Mesodermal cell (in vitro differentiated cells): ENCODE data around the gene BIRC6.
"Not testable (repeated sequence)": the region's sequence is repeated elsewhere in the genome, so short reads cannot be mapped to it uniquely, and the experiment has no call there.

Source experiments
- H3K27ac ChIP-seq: 2 replicates; pipeline ENCODE4 v1.7.0; 2013; ENCODE audit warnings: mild to moderate bottlenecking, low read depth, low read length, moderate library complexity; ENCODE audit not compliant: severe bottlenecking
- H3K36me3 ChIP-seq: 2 replicates; pipeline ENCODE4 v1.7.1; 2013; ENCODE audit warnings: mild to moderate bottlenecking, low read length, moderate library complexity; ENCODE audit not compliant: control insufficient read depth, insufficient read depth
- H3K4me1 ChIP-seq: one replicate; pipeline ENCODE4 v1.7.1; 2013; ENCODE audit warnings: mild to moderate bottlenecking, low read length; ENCODE audit not compliant: insufficient read depth, control insufficient read depth, poor library complexity, severe bottlenecking
- H3K4me3 ChIP-seq: 2 replicates; pipeline ENCODE4 v1.7.0; 2013; ENCODE audit warnings: low read length, control low read depth, mild to moderate bottlenecking; ENCODE audit not compliant: insufficient read depth, poor library complexity, severe bottlenecking; ENCODE audit errors: extremely low read depth
- H3K9me3 ChIP-seq: 2 replicates; pipeline ENCODE4 v1.7.1; 2013; ENCODE audit warnings: mild to moderate bottlenecking, low read length, moderate library complexity; ENCODE audit not compliant: control insufficient read depth
- WGBS, 2 experiments: methylation state at CpG; one replicate each; pipeline ENCODE4 v1.1.5; 2013; ENCODE audit warnings: missing lambda C conversion rate in 2 of 2; ENCODE audit not compliant: insufficient coverage in 2 of 2; 5-methylcytosine and 5-hydroxymethylcytosine counted together

BIRC6 gene

GRCh38 chr2:32452338-32453064, 95.7 kb downstream of the BIRC6 start:
- no peak overlapping the region for H3K4me3 ChIP-seq
- no peak overlapping the region for H3K27ac ChIP-seq
- no peaks in the 10 kb centered on the region for H3K9me3 ChIP-seq
- no peaks in the 10 kb centered on the region for H3K4me1 ChIP-seq
- H3K36me3 ChIP-seq = peaks cover 23% of the 10 kb centered on the region
- WGBS, 2 experiments = no CpG with 5 or more reads among the region's 2 CpGs

- H3K4me1 ChIP-seq = no peaks in the 10 kb centered on the region
- no peaks in the 10 kb centered on the region for H3K9me3 ChIP-seq
- peaks cover 23% of the 10 kb centered on the region for H3K36me3 ChIP-seq
- no peak overlapping the region for H3K27ac ChIP-seq
- no peak overlapping the region for H3K4me3 ChIP-seq
- 100% methylated on average over 2 of the region's 3 CpGs; no CpG with 5 or more reads in 1 of the 2 experiments for WGBS, 2 experiments
Measured at GRCh38 chr2:32453242-32454062, 96.6 kb downstream of the BIRC6 start.

DNA sequence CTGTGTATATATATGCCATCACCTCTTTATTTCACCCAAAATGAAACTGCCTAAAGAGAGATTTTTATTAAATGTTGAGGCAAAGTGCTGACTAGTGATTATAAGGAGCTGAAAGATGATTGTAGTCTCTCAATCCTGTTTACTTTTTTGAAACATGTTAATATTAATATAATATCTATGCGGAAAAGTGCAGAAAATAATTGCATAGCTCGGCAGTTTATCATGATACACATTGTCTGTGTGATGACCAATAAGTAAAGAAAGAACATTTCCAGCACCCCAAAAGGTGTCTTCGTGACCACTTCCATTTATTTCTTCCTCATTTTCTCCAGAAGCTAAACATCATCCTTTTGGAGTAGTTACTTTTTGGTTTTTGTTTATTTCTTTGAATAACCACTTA, 99.0 kb downstream of the BIRC6 start:
- Histone ChIP-seq H3K9me3 (no peaks in the 10 kb centered on the region), H3K4me3 (no peak overlapping the region), H3K27ac (no peak overlapping the region), H3K4me1 (no peaks in the 10 kb centered on the region), H3K36me3 (peaks cover 11% of the 10 kb centered on the region)
- no CpG with 5 or more reads among the region's 3 CpGs for WGBS, 2 experiments

DNA sequence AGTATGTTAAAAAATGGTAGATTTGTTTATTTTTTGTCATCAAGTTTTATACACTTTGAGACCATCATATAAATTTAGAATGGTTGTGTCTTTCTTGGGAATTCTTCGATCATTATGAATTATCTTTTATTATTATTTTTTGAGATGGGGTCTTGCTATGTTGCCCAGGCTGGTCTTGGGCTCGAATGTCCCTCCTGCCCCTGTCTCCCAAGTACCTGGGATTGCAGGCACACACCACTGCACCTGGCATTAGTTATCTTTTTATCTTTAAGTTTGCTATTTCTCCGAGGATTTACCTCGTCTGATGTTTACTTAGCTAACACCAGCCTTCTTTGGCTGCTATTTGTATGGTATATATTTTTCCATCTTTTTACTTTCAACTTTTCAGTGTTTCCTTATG, 100.0 kb downstream of the BIRC6 start:
- WGBS, 2 experiments = no CpG with 5 or more reads among the region's 4 CpGs
- no peaks in the 10 kb centered on the region for H3K4me1 ChIP-seq

GRCh38 chr2:32457814-32458213, 101.0 kb downstream of the BIRC6 start:
- no peak overlapping the region for H3K27ac ChIP-seq
- H3K4me1 ChIP-seq = no peaks in the 10 kb centered on the region
- no peak overlapping the region for H3K4me3 ChIP-seq
- peaks cover 11% of the 10 kb centered on the region for H3K36me3 ChIP-seq
- no peaks in the 10 kb centered on the region for H3K9me3 ChIP-seq
- 100% methylated on average over 1 of the region's 1 CpG; no CpG with 5 or more reads in 1 of the 2 experiments for WGBS, 2 experiments

More for the DNA sequence above, 100.0 kb downstream of the BIRC6 start:
- no peak overlapping the region for H3K4me3 ChIP-seq
- H3K36me3 ChIP-seq = peaks cover 5% of the 10 kb centered on the region
- no peaks in the 10 kb centered on the region for H3K9me3 ChIP-seq
- H3K27ac ChIP-seq = no peak overlapping the region

DNA sequence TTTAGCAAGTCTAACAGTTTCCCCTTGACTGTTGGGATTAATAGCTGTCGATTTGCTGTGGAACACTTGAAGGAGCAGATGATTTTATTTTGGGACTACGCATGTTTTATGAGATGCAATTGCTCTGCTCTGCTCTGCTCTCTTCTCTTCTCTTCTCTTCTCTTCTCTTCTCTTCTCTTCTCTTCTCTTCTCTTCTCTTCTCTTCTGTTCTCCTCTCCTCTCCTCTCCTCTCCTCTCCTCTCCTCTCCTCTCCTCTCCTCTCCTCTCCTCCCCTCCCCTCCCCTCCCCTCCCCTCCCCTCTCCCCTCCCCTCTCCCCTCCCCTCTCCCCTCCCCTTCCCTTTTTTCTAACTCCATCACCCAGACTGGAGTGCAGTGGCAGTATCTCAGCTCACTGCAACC, 104.0 kb downstream of the BIRC6 start:
- WGBS, 2 experiments = no CpG with 5 or more reads among the region's 2 CpGs
- H3K27ac ChIP-seq, H3K4me1 ChIP-seq, H3K9me3 ChIP-seq, H3K4me3 ChIP-seq: not testable (repeated sequence)
- peaks cover 29% of the 10 kb centered on the region for H3K36me3 ChIP-seq

DNA sequence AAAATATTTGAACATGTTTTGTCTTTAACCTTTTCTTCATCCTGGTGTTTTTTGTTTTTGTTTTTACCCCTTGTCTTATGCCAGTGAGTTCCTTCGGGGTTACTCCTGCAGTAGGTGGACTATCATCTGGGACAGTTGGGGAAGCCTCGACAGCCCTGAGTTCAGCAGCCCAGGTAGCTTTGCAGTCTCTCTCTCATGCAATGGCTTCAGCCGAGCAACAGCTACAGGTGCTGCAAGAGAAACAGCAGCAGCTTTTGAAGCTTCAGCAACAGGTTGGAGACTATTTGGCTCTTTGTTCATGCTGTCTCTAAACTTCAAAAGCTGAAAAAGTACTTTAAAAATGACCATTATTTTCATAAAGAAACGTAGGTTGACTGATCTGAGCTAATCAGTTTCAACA, 106.3 kb downstream of the BIRC6 start:
- 85 to 86% methylated on average over 3 of the region's 4 CpGs for WGBS, 2 experiments

DNA sequence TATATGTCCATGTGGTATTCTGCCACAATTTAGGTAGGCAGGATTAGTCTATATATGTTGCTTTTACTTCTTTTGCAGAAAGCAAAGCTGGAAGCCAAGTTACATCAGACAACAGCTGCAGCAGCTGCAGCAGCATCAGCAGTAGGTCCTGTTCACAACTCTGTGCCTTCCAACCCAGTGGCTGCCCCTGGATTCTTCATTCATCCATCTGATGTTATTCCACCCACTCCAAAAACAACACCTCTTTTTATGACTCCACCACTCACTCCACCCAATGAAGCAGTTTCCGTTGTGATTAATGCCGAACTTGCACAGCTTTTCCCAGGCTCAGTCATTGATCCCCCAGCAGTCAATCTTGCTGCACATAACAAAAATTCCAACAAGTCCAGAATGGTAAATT, 107.6 kb downstream of the BIRC6 start:
- H3K36me3 ChIP-seq = peaks cover 59% of the 10 kb centered on the region
- no peaks in the 10 kb centered on the region for H3K4me1 ChIP-seq
- H3K27ac ChIP-seq = no peak overlapping the region
- 100% methylated on average over 2 of the region's 2 CpGs; no CpG with 5 or more reads in 1 of the 2 experiments for WGBS, 2 experiments
- no peaks in the 10 kb centered on the region for H3K9me3 ChIP-seq
- no peak overlapping the region for H3K4me3 ChIP-seq

More for the DNA sequence above, 106.3 kb downstream of the BIRC6 start:
- H3K4me1 ChIP-seq = no peaks in the 10 kb centered on the region
- no peak overlapping the region for H3K4me3 ChIP-seq
- peaks cover 46% of the 10 kb centered on the region for H3K36me3 ChIP-seq
- H3K9me3 ChIP-seq = no peaks in the 10 kb centered on the region
- H3K27ac ChIP-seq = no peak overlapping the region

DNA sequence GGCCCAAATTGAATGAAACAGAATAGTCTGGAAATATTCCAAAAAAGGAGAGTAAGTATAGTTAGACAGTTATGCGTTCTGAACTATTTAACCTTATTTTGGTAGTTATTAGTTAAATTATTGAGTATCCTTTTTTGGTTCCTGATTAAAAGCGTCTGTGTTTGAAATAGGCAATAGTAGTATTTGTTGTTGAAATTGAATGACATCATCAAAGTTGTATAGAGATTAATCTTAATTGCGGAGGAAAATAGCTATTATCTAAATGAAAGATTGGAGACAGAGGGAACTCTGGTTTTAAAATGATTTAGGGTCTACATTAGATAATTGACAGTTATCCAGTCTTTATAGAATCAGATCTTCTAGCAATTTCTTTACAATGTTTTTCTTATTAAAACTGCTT, 115.8 kb downstream of the BIRC6 start:
- H3K4me1 ChIP-seq = no peaks in the 10 kb centered on the region
- H3K27ac ChIP-seq = no peak overlapping the region
- 67 to 100% methylated on average over 2 to 3 of the region's 3 CpGs for WGBS, 2 experiments
- H3K9me3 ChIP-seq = no peaks in the 10 kb centered on the region
- H3K36me3 ChIP-seq = peaks cover 34% of the 10 kb centered on the region
- no peak overlapping the region for H3K4me3 ChIP-seq

DNA sequence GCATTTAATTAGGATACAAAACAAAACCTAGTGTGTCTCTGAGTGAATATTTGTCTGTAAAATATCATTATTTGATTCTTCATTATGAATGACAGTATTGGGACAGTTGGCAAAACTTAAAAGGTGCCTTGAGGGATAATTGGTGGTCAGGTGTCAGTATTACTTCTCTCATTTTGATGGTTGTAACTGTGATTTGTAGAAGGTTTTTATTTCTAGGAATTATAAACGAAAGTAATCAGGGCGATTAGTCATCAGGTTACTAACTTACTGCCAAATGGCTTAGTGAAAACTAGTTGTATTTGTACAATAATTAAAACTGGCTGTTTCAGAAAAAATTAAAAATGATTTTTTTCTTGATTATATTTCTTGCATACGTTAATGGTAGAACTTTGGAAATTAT, 117.6 kb downstream of the BIRC6 start:
- no peak overlapping the region for H3K27ac ChIP-seq
- no peaks in the 10 kb centered on the region for H3K9me3 ChIP-seq
- peaks cover 34% of the 10 kb centered on the region for H3K36me3 ChIP-seq
- H3K4me3 ChIP-seq = no peak overlapping the region
- 100% methylated on average over 2 of the region's 3 CpGs for WGBS, 2 experiments
- H3K4me1 ChIP-seq = no peaks in the 10 kb centered on the region
